Measurements from ENCODE around the gene EVC2.

The EVC2 gene

GRCh38 chr4:5755161-5755560 lies 46.8 kb upstream of the EVC2 start:
- in situ Hi-C loops (cut with HindIII; ENCODE audit: low sequenced_read_pairs) = no loop called here
- no peak for TF ChIP-seq CTCF (IDR thresholded peaks at IDR 0.05; ENCODE audit: low read depth, low read length, missing control alignments)
- no peak for DNase-seq (ENCODE audit: low read depth)

GRCh38 chr4:5754529-5754881 lies 46.1 kb upstream of the EVC2 start:
- in situ Hi-C loops (cut with HindIII; ENCODE audit: low sequenced_read_pairs) = no loop called here
- H3K4me3 ChIP-seq (ENCODE audit: low read depth, low read length) = no peak overlapping the region
- TF ChIP-seq CTCF (IDR thresholded peaks at IDR 0.05; ENCODE audit: low read depth, low read length, missing control alignments) = no peak
- DNase-seq (ENCODE audit: low read depth) = no peak

More at GRCh38 chr4:5755161-5755560, 46.8 kb upstream of the EVC2 start:
- no peak overlapping the region for H3K4me3 ChIP-seq (ENCODE audit: low read depth, low read length)

- no peak for TF ChIP-seq CTCF (IDR thresholded peaks at IDR 0.05; ENCODE audit: low read depth, low read length, missing control alignments)
- in situ Hi-C loops (cut with HindIII; ENCODE audit: low sequenced_read_pairs) = no loop called here
- peak; percentile 62 for DNase-seq (ENCODE audit: low read depth)
Measured at GRCh38 chr4:5753766-5754528, 45.6 kb upstream of the EVC2 start.

GRCh38 chr4:5753366-5753765 lies 45.0 kb upstream of the EVC2 start:
- TF ChIP-seq CTCF (IDR thresholded peaks at IDR 0.05; ENCODE audit: low read depth, low read length, missing control alignments) = no peak
- DNase-seq (ENCODE audit: low read depth) = no peak
- H3K4me3 ChIP-seq (ENCODE audit: low read depth, low read length) = no peak overlapping the region
- in situ Hi-C loops (cut with HindIII; ENCODE audit: low sequenced_read_pairs) = no loop called here

More at GRCh38 chr4:5753766-5754528, 45.6 kb upstream of the EVC2 start:
- no peak overlapping the region for H3K4me3 ChIP-seq (ENCODE audit: low read depth, low read length)

GRCh38 chr4:5752376-5753184 lies 44.2 kb upstream of the EVC2 start:
- no peak for DNase-seq (ENCODE audit: low read depth)
- TF ChIP-seq CTCF (IDR thresholded peaks at IDR 0.05; ENCODE audit: low read depth, low read length, missing control alignments) = peak; percentile 4
- H3K4me3 ChIP-seq (ENCODE audit: low read depth, low read length) = no peak overlapping the region
- in situ Hi-C loops (cut with HindIII; ENCODE audit: low sequenced_read_pairs) = no loop called here

- no peak for DNase-seq (ENCODE audit: low read depth)
Measured at GRCh38 chr4:5751666-5752375, 43.5 kb upstream of the EVC2 start.

More at GRCh38 chr4:5751666-5752375, 43.5 kb upstream of the EVC2 start:
- in situ Hi-C loops (cut with HindIII; ENCODE audit: low sequenced_read_pairs) = no loop called here
- no peak overlapping the region for H3K4me3 ChIP-seq (ENCODE audit: low read depth, low read length)
- TF ChIP-seq CTCF (IDR thresholded peaks at IDR 0.05; ENCODE audit: low read depth, low read length, missing control alignments) = no peak
